ENCODE results near the gene OPN1MW3.
"Not testable (repeated sequence)": the region's sequence is repeated elsewhere in the genome, so short reads cannot be mapped to it uniquely, and the experiment has no call there.

The OPN1MW3 gene
- total RNA-seq = 0 reads per million in 2 experiments

GRCh38 chrX:154257282-154257681 lies at the start of gene OPN1MW3:
TSS of gene OPN1MW3 (plus strand) at chrX:154257582. CDS start at chrX:154257620, 38 bp downstream.
- not testable (repeated sequence) for DNase-seq (ENCODE audit: low read depth)

DNA sequence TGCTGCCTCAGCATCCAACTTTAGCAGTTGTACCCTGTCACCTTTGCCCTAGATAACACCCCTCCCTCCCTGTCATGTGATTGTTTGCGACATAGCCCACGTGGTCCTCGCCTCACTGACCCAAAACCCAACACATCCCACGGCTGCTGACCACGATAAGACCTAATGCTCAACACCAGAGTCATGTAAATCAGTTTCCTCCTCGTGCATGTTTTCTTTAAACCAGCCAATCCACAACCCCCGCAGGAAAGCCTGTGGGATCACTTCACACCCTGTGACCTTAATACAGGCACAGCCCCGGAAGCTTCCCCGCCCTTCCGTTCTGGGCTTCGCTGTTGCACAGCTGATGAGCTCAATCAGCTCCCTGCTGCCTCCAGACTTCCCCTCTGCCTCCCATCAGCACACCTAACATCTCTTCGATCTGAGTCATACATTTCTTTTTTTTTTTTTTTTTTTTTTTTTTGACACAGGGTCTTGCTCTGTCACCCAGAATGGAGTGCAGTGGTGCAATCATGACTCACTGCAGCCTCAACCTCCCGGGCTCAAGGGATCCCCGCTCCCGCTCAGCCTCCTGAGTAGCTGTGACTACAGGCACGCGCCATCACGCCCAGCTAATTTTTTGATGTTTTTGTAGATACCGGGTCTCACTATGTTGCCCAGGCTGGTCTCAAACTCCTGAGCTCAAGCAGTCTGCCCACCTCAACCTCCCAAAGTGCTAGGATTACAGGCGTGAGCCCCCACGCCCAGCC lies 47.5 kb upstream of the OPN1MW3 start:
- DNase-seq (ENCODE audit: low read depth) = not testable (repeated sequence)

DNA sequence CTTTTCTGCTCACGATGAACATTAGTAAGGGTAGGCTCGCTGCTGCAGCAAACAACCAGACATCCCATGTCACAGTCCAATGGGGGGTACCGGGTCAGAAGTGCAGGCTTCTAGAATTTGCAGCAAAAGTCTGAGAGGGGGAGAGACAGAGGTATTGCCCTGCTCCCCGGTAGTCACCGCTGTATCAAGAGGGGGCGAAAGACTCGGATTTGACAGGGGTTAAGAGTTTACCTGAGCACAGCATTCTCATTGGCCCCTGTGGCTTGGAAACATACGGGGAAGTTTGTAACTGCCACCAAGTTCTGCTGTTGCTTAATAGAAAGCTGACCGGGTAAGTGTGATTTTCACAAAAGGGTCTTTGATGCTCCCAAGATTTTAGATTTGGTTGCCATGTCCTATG lies 46.3 kb upstream of the OPN1MW3 start:
- not testable (repeated sequence) for DNase-seq (ENCODE audit: low read depth)

DNA sequence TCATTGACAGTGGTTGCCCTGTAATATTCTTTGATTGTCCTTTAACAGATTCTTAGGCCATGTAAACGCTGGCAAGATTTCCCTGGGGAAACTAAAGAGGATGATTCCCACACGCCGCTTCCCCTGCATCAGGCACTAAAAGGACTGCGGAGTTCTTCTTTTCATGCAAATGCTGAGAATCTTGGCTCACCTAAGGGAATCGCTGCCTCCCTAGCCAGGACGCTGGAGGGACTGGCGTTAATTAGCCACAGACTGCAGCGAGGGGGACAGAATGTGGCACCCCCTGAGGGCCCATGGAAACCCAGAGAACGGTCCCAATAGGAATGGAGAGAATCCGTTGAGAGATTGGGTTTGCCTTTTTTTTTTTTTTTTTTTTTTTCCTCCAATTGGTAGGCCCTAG lies 45.9 kb upstream of the OPN1MW3 start:
- not testable (repeated sequence) for DNase-seq (ENCODE audit: low read depth)

- not testable (repeated sequence) for DNase-seq (ENCODE audit: low read depth)
Observed at GRCh38 chrX:154219456-154219855, 37.9 kb upstream of the OPN1MW3 start, which contains the start of gene OPN1MW2. TSS of gene OPN1MW2 (plus strand) at chrX:154219756. CDS start at chrX:154219816, 60 bp downstream.

GRCh38 chrX:154225292-154225691 lies 32.1 kb upstream of the OPN1MW3 start:
- not testable (repeated sequence) for DNase-seq (ENCODE audit: low read depth)

GRCh38 chrX:154226706-154227105 lies 30.7 kb upstream of the OPN1MW3 start:
- not testable (repeated sequence) for DNase-seq (ENCODE audit: low read depth)

GRCh38 chrX:154231443-154231842 lies 25.9 kb upstream of the OPN1MW3 start:
- DNase-seq (ENCODE audit: low read depth) = not testable (repeated sequence)

DNA sequence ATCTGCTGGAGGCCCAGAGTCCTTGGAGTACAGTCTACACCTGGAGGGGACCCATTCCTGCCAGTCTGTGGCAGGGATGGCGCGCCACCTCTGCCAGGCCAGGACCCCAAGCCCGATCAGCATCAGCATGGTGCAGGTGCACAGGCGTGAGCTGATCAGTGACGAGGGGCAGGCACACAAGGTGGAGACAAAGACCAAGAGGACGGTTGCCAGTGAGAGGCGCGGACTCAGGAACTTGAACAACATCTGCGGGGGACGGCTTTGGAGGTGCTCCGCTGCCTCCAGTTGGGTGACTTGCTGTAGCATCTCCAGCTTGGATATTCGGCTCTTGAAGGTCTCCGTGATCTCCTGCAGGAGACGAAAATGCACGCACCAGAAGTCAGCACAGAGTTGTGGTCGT lies 23.8 kb upstream of the OPN1MW3 start:
- not testable (repeated sequence) for DNase-seq (ENCODE audit: low read depth)

- DNase-seq (ENCODE audit: low read depth) = not testable (repeated sequence)
Observed at GRCh38 chrX:154238939-154239559, 18.3 kb upstream of the OPN1MW3 start.

DNA sequence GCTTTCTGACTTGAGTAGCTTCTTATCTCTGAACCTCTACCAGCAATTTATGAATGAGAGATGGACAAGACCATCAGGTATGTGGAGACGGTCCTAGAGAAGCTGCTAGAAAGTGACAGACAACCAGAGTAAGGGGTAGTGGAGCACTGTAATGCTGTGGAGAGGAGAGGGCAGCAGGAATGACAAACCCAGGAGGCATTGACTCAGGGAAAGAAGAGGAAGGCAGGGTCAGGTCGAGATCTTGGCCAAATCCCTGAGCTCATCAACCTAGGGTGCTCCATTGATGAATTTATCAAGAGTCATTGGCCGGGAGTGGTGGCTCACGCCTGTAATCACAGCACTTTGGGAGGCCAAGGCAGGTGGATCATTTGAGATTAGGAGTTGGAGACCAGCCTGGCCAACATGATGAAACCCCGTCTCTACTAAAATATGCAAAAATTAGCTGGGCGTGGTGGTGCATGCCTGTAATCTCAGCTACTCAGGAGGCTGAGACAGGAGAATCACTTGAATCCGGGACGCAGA lies 17.3 kb upstream of the OPN1MW3 start:
- not testable (repeated sequence) for DNase-seq (ENCODE audit: low read depth)

DNA sequence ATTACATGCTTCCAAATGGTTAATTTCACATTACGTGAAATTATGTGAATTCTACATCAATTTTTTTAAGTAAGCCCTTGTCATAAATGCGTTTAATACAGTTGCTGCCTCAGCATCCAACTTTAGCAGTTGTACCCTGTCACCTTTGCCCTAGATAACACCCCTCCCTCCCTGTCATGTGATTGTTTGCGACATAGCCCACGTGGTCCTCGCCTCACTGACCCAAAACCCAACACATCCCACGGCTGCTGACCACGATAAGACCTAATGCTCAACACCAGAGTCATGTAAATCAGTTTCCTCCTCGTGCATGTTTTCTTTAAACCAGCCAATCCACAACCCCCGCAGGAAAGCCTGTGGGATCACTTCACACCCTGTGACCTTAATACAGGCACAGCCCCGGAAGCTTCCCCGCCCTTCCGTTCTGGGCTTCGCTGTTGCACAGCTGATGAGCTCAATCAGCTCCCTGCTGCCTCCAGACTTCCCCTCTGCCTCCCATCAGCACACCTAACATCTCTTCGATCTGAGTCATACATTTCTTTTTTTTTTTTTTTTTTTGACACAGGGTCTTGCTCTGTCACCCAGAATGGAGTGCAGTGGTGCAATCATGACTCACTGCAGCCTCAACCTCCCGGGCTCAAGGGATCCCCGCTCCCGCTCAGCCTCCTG lies 9.9 kb upstream of the OPN1MW3 start:
- DNase-seq (ENCODE audit: low read depth) = not testable (repeated sequence)

DNA sequence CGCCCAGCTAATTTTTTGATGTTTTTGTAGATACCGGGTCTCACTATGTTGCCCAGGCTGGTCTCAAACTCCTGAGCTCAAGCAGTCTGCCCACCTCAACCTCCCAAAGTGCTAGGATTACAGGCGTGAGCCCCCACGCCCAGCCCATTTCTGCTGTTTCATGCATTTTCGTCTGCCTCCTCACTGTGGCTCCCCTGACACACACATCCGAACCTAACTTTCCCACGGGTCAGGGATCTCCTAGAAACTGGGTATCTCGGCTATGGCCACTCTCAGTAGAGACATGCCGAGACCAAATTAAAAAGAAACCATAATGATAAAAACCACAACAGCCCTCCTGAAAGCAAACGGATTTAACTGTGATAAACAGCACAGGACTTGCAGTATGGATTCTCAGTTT lies 9.3 kb upstream of the OPN1MW3 start:
- not testable (repeated sequence) for DNase-seq (ENCODE audit: low read depth)

GRCh38 chrX:154258711-154259110 lies 1.3 kb downstream of the OPN1MW3 start:
- not testable (repeated sequence) for DNase-seq (ENCODE audit: low read depth)

GRCh38 chrX:154263072-154263471 lies 5.7 kb downstream of the OPN1MW3 start:
- DNase-seq (ENCODE audit: low read depth) = not testable (repeated sequence)

GRCh38 chrX:154269245-154269644 lies 11.9 kb downstream of the OPN1MW3 start:
- not testable (repeated sequence) for DNase-seq (ENCODE audit: low read depth)

DNA sequence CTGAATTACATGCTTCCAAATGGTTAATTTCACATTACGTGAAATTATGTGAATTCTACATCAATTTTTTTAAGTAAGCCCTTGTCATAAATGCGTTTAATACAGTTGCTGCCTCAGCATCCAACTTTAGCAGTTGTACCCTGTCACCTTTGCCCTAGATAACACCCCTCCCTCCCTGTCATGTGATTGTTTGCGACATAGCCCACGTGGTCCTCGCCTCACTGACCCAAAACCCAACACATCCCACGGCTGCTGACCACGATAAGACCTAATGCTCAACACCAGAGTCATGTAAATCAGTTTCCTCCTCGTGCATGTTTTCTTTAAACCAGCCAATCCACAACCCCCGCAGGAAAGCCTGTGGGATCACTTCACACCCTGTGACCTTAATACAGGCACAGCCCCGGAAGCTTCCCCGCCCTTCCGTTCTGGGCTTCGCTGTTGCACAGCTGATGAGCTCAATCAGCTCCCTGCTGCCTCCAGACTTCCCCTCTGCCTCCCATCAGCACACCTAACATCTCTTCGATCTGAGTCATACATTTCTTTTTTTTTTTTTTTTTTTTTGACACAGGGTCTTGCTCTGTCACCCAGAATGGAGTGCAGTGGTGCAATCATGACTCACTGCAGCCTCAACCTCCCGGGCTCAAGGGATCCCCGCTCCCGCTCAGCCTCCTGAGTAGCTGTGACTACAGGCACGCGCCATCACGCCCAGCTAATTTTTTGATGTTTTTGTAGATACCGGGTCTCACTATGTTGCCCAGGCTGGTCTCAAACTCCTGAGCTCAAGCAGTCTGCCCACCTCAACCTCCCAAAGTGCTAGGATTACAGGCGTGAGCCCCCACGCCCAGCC lies 27.3 kb downstream of the OPN1MW3 start:
- DNase-seq (ENCODE audit: low read depth) = not testable (repeated sequence)

DNA sequence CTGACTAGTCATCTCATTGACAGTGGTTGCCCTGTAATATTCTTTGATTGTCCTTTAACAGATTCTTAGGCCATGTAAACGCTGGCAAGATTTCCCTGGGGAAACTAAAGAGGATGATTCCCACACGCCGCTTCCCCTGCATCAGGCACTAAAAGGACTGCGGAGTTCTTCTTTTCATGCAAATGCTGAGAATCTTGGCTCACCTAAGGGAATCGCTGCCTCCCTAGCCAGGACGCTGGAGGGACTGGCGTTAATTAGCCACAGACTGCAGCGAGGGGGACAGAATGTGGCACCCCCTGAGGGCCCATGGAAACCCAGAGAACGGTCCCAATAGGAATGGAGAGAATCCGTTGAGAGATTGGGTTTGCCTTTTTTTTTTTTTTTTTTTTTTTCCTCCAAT lies 29.0 kb downstream of the OPN1MW3 start:
- DNase-seq (ENCODE audit: low read depth) = not testable (repeated sequence)

GRCh38 chrX:154294791-154295574 lies 37.6 kb downstream of the OPN1MW3 start, which contains the start of gene TEX28:
TSS of gene TEX28 (minus strand) at chrX:154295124. CDS start at chrX:154292117, 3,007 bp downstream.
- no peak for DNase-seq (ENCODE audit: low read depth)

DNA sequence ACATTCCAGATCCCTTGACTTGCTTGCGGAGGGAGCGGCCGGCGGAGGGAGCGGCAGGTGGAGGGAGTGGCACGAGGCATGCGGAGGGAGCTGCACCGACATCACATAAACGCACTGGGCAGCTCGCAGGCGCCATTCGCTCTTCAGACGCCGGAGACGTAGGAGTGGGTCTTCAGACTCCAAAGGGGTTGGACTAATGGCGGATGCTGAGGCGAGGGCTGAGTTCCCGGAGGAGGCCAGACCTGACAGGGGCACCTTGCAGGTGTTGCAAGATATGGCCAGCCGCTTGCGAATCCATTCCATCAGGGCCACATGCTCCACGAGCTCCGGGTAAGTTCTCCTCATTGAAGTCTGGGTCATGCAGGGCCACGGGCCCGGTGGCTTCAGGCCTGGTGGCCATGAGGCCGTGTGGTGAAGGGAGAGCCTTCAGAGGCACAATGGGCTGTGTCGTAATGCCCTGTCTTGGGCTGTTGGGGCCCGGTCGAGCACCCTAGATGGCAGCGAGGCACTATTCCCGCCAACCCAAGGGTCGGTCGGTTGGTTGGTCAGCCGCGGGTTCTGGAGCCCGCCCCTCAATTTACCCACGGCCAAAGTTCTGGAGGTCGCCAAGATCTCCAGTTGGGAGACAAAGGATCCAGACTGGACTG lies 38.4 kb downstream of the OPN1MW3 start, which contains the start of gene TKTL1:
Gene TKTL1 (plus strand): TSS at position 132 of the 647 bp plus-strand sequence. CDS start 65 bp downstream, at position 197.
- no peak for DNase-seq (ENCODE audit: low read depth)
